K562 (cell line): ENCODE measurements around the gene IFT172. TPM values are rescaled to one million over a fixed set of nuclear protein-coding genes. Genes with fewer than 3 reads are reported as not detected.

Experiments used
- ATAC-seq: fragments of 200-7000 bp; cut with Tn5 transposase; 3 replicates; pipeline ENCODE4 v1.9.1; 2020; ENCODE audit warnings: moderate library complexity
- BruUV-seq: library from RNA; stranded (reverse); fragments of 400-500 nt; replicated peaks from 2 replicates; lab custom pipeline; 2021; lab: Mats Ljungman, UMichigan
- CTCF ChIA-PET: fragments of 300-600 bp; formaldehyde crosslinking; extraction: SDS; loops from one replicate; lab custom pipeline; 2021; ENCODE audit warnings: low intra/inter-chr PET ratio; lab: Yijun Ruan, JAX
- POLR2A ChIA-PET: fragments of 300-600, 350-650 bp; sonication (Branson Sonifier 250); formaldehyde crosslinking; extraction: SDS; loops from one replicate; lab custom pipeline; 2021; ENCODE audit warnings: antibody characterized with exemption, inconsistent platforms; lab: Yijun Ruan, JAX
- DNase-seq, 4 experiments: peaks; one replicate each; pipeline versions ENCODE4 v3.0.0 to v3.0.0-alpha.2; 2011 to 2018; ENCODE audit warnings: low spot score in 3 of 4, mixed read lengths in 3 of 4; ENCODE audit errors: extremely low read depth in 1 of 4
- FAIRE-seq: peaks from 2 replicates; lab custom pipeline; 2011; peaks lifted over from hg19 to GRCh38; lab: Jason Lieb, UNC
- H2AFZ ChIP-seq: 2 replicates; pipeline ENCODE4 v1.6.0; 2011; ENCODE audit warnings: low read depth, low read length, control low read depth, inconsistent platforms
- H3K27ac ChIP-seq: fragments of 200-600 bp; 3 replicates; pipeline ENCODE4 v1.8.0; 2011; ENCODE audit warnings: low read depth, mild to moderate bottlenecking, control low read depth, inconsistent platforms, low read length, moderate library complexity, mixed read lengths; ENCODE audit errors: extremely low read depth
- H3K27me3 ChIP-seq, 2 experiments: fragments of 300-600 bp in 1 of 2; 2 replicates in 1 of 2; 3 replicates in 1 of 2; pipeline versions ENCODE4 v1.6.0 to v1.8.0; 2011; ENCODE audit warnings: inconsistent platforms in 2 of 2, low read length in 2 of 2, mild to moderate bottlenecking in 1 of 2, mixed read lengths in 1 of 2, moderate library complexity in 1 of 2; ENCODE audit not compliant: control insufficient read depth in 2 of 2, insufficient read depth in 2 of 2
- H3K36me3 ChIP-seq: fragments of 300-600 bp; 3 replicates; pipeline ENCODE4 v1.8.0; 2011; ENCODE audit warnings: mild to moderate bottlenecking, low read length, inconsistent platforms; ENCODE audit not compliant: control insufficient read depth, insufficient read depth
- H3K4me1 ChIP-seq, 2 experiments: fragments of 200-600 bp in 1 of 2; replicated peaks in 1 of 2; 2 replicates in 1 of 2; 3 replicates in 1 of 2; pipeline versions ENCODE4 v1.5.1 to v1.8.0; 2011; ENCODE audit warnings: inconsistent platforms in 2 of 2, low read length in 2 of 2, mild to moderate bottlenecking in 1 of 2, mixed read lengths in 1 of 2, moderate library complexity in 1 of 2; ENCODE audit not compliant: control insufficient read depth in 2 of 2, insufficient read depth in 2 of 2
- H3K4me2 ChIP-seq: 2 replicates; pipeline ENCODE4 v1.6.1; 2011; ENCODE audit warnings: low read length, control low read depth, inconsistent platforms, mixed read lengths; ENCODE audit not compliant: insufficient read depth
- H3K4me3 ChIP-seq: fragments of 200-600 bp; sonication (generic), shearing (Covaris generic); 2 replicates; pipeline ENCODE4 v1.5.1; 2016; ENCODE audit warnings: control low read depth, inconsistent platforms
- H3K79me2 ChIP-seq: fragments of 200-600 bp; 3 replicates; pipeline ENCODE4 v1.8.0; 2011; ENCODE audit warnings: low read length, inconsistent platforms; ENCODE audit not compliant: control insufficient read depth, insufficient read depth
- H3K9ac ChIP-seq, 2 experiments: 2 replicates each; pipeline versions ENCODE4 v1.6.0 to v1.6.1; 2011; ENCODE audit warnings: low read depth in 2 of 2, low read length in 2 of 2, control low read depth in 1 of 2, inconsistent platforms in 1 of 2, mild to moderate bottlenecking in 1 of 2, mixed read lengths in 1 of 2; ENCODE audit not compliant: insufficient read depth in 1 of 2
- H3K9me1 ChIP-seq: one replicate; pipeline ENCODE4 v1.6.0; 2011; ENCODE audit warnings: inconsistent platforms, mild to moderate bottlenecking, low read length, moderate library complexity; ENCODE audit not compliant: control insufficient read depth, insufficient read depth
- H3K9me3 ChIP-seq: replicated peaks from 2 replicates; pipeline ENCODE4 v1.5.1; 2011; ENCODE audit warnings: low read depth, low read length, inconsistent platforms; ENCODE audit not compliant: control insufficient read depth, insufficient read depth
- H4K20me1 ChIP-seq: replicated peaks from 2 replicates; pipeline ENCODE4 v1.6.1; 2011; ENCODE audit warnings: low read length, inconsistent platforms, mixed read lengths; ENCODE audit not compliant: control insufficient read depth, insufficient read depth
- ESRRA ChIP-seq: fragments of 450-650 bp; IDR thresholded peaks from 2 replicates; pipeline ENCODE4 v1.6.1; 2014; ENCODE audit warnings: low read depth, mild to moderate bottlenecking, moderate library complexity, borderline replicate concordance
- MTA1 ChIP-seq: fragments of 450-650 bp; IDR thresholded peaks from 2 replicates; pipeline ENCODE4 v1.6.1; 2017; ENCODE audit warnings: borderline replicate concordance
- RBM25 ChIP-seq: fragments of 200-400 bp; formaldehyde crosslinking; IDR thresholded peaks from 2 replicates; pipeline ENCODE4 v1.6.1; 2018; ENCODE audit warnings: low read length, low read depth, moderate library complexity; ENCODE audit not compliant: severe bottlenecking
- RFX1 ChIP-seq: fragments of 450-650 bp; IDR thresholded peaks from 2 replicates; pipeline ENCODE4 v1.6.1; 2016; ENCODE audit warnings: mild to moderate bottlenecking, moderate library complexity
- SAFB ChIP-seq: fragments of 200-400 bp; formaldehyde crosslinking; IDR thresholded peaks from 2 replicates; pipeline ENCODE4 v1.6.1; 2017; ENCODE audit warnings: low read depth, low read length, borderline replicate concordance
- SAFB2 ChIP-seq: fragments of 200-400 bp; formaldehyde crosslinking; IDR thresholded peaks from 2 replicates; pipeline ENCODE4 v1.6.1; 2018; ENCODE audit warnings: borderline replicate concordance, low read length, low read depth, moderate library complexity; ENCODE audit not compliant: severe bottlenecking
- SOX6 ChIP-seq: fragments of 450-650 bp; IDR thresholded peaks from 2 replicates; pipeline ENCODE4 v1.6.1; 2014; ENCODE audit warnings: mild to moderate bottlenecking
- TSC22D4 ChIP-seq: fragments of 450-650 bp; IDR thresholded peaks from 2 replicates; pipeline ENCODE4 v1.6.1; 2016; ENCODE audit warnings: missing genetic modification characterization, missing biosample characterization, control low read depth
- XRCC4 ChIP-seq: IDR thresholded peaks from one replicate; pipeline ENCODE4 v1.6.1; 2011; ENCODE audit not compliant: insufficient read depth, insufficient read length; ENCODE audit errors: extremely low read depth
- ZNF140 ChIP-seq: fragments of 250-450 bp; sonication (Bioruptor Pico); IDR thresholded peaks from 2 replicates; pipeline ENCODE4 v1.8.0; 2021; ENCODE audit warnings: moderate library complexity, mild to moderate bottlenecking, inconsistent platforms
- ZNF583 ChIP-seq: fragments of 250-450 bp; sonication (Bioruptor Pico); IDR thresholded peaks from 2 replicates; pipeline ENCODE4 v1.4.0; 2020
- ZNF639 ChIP-seq, 2 experiments: fragments of 200-800 bp in 1 of 2; sonication (Bioruptor generic) in 1 of 2; sonication (generic) in 1 of 2; formaldehyde crosslinking in 1 of 2; IDR thresholded peaks in 1 of 2; conservative IDR thresholded peaks in 1 of 2; 2 replicates each; pipeline versions ENCODE4 v1.5.0 to v1.6.1; 2016 to 2020; ENCODE audit warnings: missing compliant biosample characterization in 1 of 2, missing genetic modification characterization in 1 of 2, missing genetic modification reagents in 1 of 2
- ZNF780A ChIP-seq: fragments of 250-450 bp; sonication (Bioruptor Pico); IDR thresholded peaks from 2 replicates; pipeline ENCODE4 v1.5.0; 2021; ENCODE audit warnings: mild to moderate bottlenecking
- WGBS: fragments of 100-300 bp; shearing (Covaris generic); methylation state at CpG from one replicate; pipeline ENCODE4 v1.1.6; 2016; ENCODE audit warnings: low coverage, mixed read lengths; ENCODE audit not compliant: insufficient coverage; ENCODE audit errors: missing lambda C conversion rate; 5-methylcytosine and 5-hydroxymethylcytosine counted together
- in situ Hi-C: fragments of 300-500 bp; cut with MboI; formaldehyde crosslinking; loops from 4 replicates; pipeline ENCODE4 v1.15.0; 2018; ENCODE audit warnings: inconsistent platforms, mixed read lengths
- intact Hi-C: fragments of 100-400 bp; cut with micrococcal nuclease; formaldehyde crosslinking; loops from 2 replicates; pipeline ENCODE4 v1.14.2; 2022
- polyA plus RNA-seq, 8 experiments: library from polyadenylated mRNA; depleted of rRNA in 4 of 8; stranded (reverse) in 5 of 8; unstranded in 3 of 8; fragments of >200 nt; fragmentation: Nextera tagmentation in 2 of 8; fragmentation: Illumina TruSeq in 1 of 8; extraction: Ambion mirVana in 2 of 8; extraction: Trizol in 1 of 8; gene quantifications; 2 replicates each; pipeline versions ENCODE4 v1.2.1 to v1.2.3, GENCODE V29; 2011 to 2014; ENCODE audit warnings: inconsistent platforms in 1 of 8, missing spikeins in 1 of 8
- total RNA-seq, 7 experiments: library from RNA; depleted of rRNA in 6 of 7; stranded (reverse); fragments of >200 nt in 6 of 7; fragmentation: Illumina TruSeq in 2 of 7; extraction: Trizol in 2 of 7; gene quantifications; 2 replicates each; pipeline versions ENCODE4 v1.2.1 to v1.2.3, GENCODE V29; 2011 to 2021; ENCODE audit warnings: low replicate concordance in 1 of 7
- TF ChIP-seq, protein P1 (sequence below): fragments of 450-650 bp; IDR thresholded peaks from 2 replicates; pipeline ENCODE4 v1.6.1; 2016

Gene IFT172
- total and polyA plus RNA-seq, 9 of the 15 experiments (the other 6 are each of a cell fraction or from before 2014, with no cell fraction given): 5.6 to 19.1 (median 13.5) TPM

DNA sequence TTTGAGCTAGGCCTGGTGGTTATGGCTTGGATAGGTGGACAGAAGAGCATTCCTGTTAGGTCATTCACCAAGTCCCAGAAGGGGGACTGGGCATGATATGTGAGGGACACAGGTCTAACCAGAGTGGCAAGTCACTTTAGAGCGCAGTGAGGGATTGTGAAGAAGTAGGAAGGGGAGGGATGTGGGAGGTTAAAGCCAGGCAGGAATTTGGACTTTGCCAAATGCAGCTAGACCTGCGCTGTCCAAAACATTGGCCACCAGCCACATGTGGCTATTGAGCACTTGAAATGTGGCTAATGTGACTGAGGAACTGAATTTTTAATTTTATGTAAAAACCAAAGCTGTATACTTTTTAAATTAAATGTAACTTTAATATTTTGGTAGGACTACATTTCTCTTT, 30.8 kb upstream of the IFT172 start:
- no peaks in the 10 kb centered on the region for H3K9me3 ChIP-seq
- no peaks in the 10 kb centered on the region for H4K20me1 ChIP-seq
- ATAC-seq (no peak), DNase-seq (no peak), FAIRE-seq (no peak)
- H3K79me2 ChIP-seq: no peaks in the 10 kb centered on the region
- H3K36me3 ChIP-seq: no peaks in the 10 kb centered on the region
- WGBS: 100% methylated on average over 2 of the region's 2 CpGs
- in situ Hi-C loops (no loop called here), intact Hi-C loops (no loop called here)
- no peaks in the 10 kb centered on the region for H3K9me1 ChIP-seq
- H2AFZ ChIP-seq: no peak overlapping the region
- CTCF ChIA-PET: no interaction called here
- no TSS peak for BruUV-seq
- TF ChIP-seq SAFB (no peak), ZNF639 (CRISPR knock-in tag; conservative IDR thresholded peaks at IDR 0.05 in 1 of 2, IDR thresholded peaks at IDR 0.05 in 1 of 2) (no peak), RBM25 (no peak), SOX6 (no peak), SAFB2 (no peak), ZNF780A (CRISPR knock-in tag) (no peak), XRCC4 (no peak), ESRRA (no peak), MTA1 (no peak), RFX1 (no peak), ZNF583 (CRISPR knock-in tag) (no peak), ZNF140 (CRISPR knock-in tag) (no peak), TSC22D4 (no peak)
- TF ChIP-seq, protein P1, sequence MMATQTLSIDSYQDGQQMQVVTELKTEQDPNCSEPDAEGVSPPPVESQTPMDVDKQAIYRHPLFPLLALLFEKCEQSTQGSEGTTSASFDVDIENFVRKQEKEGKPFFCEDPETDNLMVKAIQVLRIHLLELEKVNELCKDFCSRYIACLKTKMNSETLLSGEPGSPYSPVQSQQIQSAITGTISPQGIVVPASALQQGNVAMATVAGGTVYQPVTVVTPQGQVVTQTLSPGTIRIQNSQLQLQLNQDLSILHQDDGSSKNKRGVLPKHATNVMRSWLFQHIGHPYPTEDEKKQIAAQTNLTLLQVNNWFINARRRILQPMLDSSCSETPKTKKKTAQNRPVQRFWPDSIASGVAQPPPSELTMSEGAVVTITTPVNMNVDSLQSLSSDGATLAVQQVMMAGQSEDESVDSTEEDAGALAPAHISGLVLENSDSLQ: no peak
- peaks cover 4 to 5% of the 10 kb centered on the region in 2 experiments; a peak in 3 of 5 replicates for H3K4me1 ChIP-seq
- no peak overlapping the region for H3K27ac ChIP-seq
- no peak overlapping the region for H3K9ac ChIP-seq
- H3K4me2 ChIP-seq: no peak overlapping the region
- POLR2A ChIA-PET: no interaction called here
- H3K27me3 ChIP-seq: no peaks in the 10 kb centered on the region
- no peak overlapping the region for H3K4me3 ChIP-seq
